ENCODE results near the gene IPMK. TPM values are rescaled to one million over a fixed set of nuclear protein-coding genes. Genes with fewer than 3 reads are reported as not detected.
"Not testable (repeated sequence)": the region's sequence is repeated elsewhere in the genome, so short reads cannot be mapped to it uniquely, and the experiment has no call there.

Gene IPMK
- total and polyA plus RNA-seq, 4 donors = 0.87 to 8.1 (median 3.7) TPM

- H3K9me3 ChIP-seq (ENCODE audit: control insufficient read depth, low read length) = no peaks in the 10 kb centered on the region
- no peaks in the 10 kb centered on the region for H3K4me1 ChIP-seq (ENCODE audit: control insufficient read depth in 1 of 2, insufficient read depth in 2 of 2, low read length in 2 of 2)
- no peaks in the 10 kb centered on the region for H3K36me3 ChIP-seq (ENCODE audit: control insufficient read depth in 1 of 2, insufficient read depth in 2 of 2, low read length in 1 of 2)
- DNase-seq (no peak), ATAC-seq (ENCODE audit: low FRiP score) (no peak)
- intact Hi-C loops (cut with DNase I) = no loop called here
- H3K27me3 ChIP-seq (ENCODE audit: control insufficient read depth in 1 of 2, insufficient read depth in 2 of 2, low read length in 1 of 2) = no peaks in the 10 kb centered on the region
- no peak overlapping the region for H3K4me3 ChIP-seq (ENCODE audit: low read length in 2 of 2)
- no peak overlapping the region for H3K27ac ChIP-seq (ENCODE audit: low read depth in 1 of 2, low read length in 2 of 2)
Measured at GRCh38 chr10:58260334-58260733, 7.4 kb downstream of the IPMK start.

- H3K9me3 ChIP-seq (ENCODE audit: control insufficient read depth, low read length) = peaks cover 3% of the 10 kb centered on the region
- H3K4me1 ChIP-seq (ENCODE audit: control insufficient read depth in 1 of 2, insufficient read depth in 2 of 2, low read length in 2 of 2) = no peaks in the 10 kb centered on the region
- 61 to 63% methylated on average over 4 of the region's 4 CpGs for WGBS, 2 donors
- no peak overlapping the region for H3K4me3 ChIP-seq (ENCODE audit: low read length in 2 of 2)
- DNase-seq (no peak), ATAC-seq (ENCODE audit: low FRiP score) (no peak)
- no peaks in the 10 kb centered on the region for H3K27me3 ChIP-seq (ENCODE audit: control insufficient read depth in 1 of 2, insufficient read depth in 2 of 2, low read length in 1 of 2)
- no peak overlapping the region for H3K27ac ChIP-seq (ENCODE audit: low read depth in 1 of 2, low read length in 2 of 2)
- H3K36me3 ChIP-seq (ENCODE audit: control insufficient read depth in 1 of 2, insufficient read depth in 2 of 2, low read length in 1 of 2) = no peaks in the 10 kb centered on the region
- intact Hi-C loops (cut with DNase I) = no loop called here
Measured at GRCh38 chr10:58258977-58259692, 8.6 kb downstream of the IPMK start.

GRCh38 chr10:58256013-58256780 is 11.5 kb downstream of the IPMK start:
- ATAC-seq (ENCODE audit: low FRiP score); H3K9me3 ChIP-seq (ENCODE audit: control insufficient read depth, low read length); H3K4me1 ChIP-seq (ENCODE audit: control insufficient read depth in 1 of 2, insufficient read depth in 2 of 2, low read length in 2 of 2); H3K27ac ChIP-seq (ENCODE audit: low read depth in 1 of 2, low read length in 2 of 2); H3K27me3 ChIP-seq (ENCODE audit: control insufficient read depth in 1 of 2, insufficient read depth in 2 of 2, low read length in 1 of 2); H3K4me3 ChIP-seq (ENCODE audit: low read length in 2 of 2); H3K36me3 ChIP-seq (ENCODE audit: control insufficient read depth in 1 of 2, insufficient read depth in 2 of 2, low read length in 1 of 2); DNase-seq; intact Hi-C loops (cut with DNase I): not testable (repeated sequence)
- WGBS, 2 donors = 87 to 92% methylated on average over 7 of the region's 7 CpGs

DNA sequence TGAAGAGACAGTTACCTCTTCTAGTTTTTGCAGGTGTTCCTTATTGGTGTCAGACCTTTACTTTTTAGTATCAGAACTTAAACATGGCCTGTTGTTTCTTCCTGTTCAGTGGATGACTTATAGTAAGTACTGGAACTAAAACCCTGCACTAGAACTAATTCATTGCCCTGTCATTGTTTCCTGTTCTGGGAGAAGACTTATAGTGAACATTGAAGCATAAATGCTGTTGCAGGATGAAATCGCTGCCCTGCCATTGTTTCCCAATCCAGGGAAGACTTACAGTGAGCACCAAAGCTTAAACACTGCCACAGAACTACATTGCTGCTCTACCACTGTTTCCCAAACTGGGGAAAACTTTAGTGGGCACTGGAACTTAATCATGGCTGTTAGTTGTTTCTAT is 13.1 kb downstream of the IPMK start:
- Histone ChIP-seq H3K4me1 (ENCODE audit: control insufficient read depth in 1 of 2, insufficient read depth in 2 of 2, low read length in 2 of 2) (no peaks in the 10 kb centered on the region), H3K4me3 (ENCODE audit: low read length in 2 of 2) (no peak overlapping the region)

DNA sequence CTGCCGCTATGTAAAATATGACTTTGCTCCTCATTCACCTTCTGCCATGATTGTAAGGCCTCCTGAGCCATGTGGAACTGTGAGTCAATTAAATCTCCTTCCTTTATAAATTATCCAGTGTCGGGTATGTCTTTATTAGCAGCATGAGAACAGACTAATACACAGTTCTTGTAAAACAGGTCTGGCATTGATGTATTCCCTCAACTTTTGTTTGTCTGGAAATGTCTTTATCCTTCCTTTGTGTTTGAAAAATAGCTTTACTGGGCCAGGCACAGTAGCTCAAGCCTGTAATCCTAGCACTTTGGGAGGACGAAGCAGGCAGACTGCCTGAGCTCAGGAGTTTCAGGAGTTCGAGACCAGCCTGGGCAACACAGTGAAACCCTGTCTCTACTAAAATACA is 14.5 kb downstream of the IPMK start:
- Histone ChIP-seq H3K36me3 (ENCODE audit: control insufficient read depth in 1 of 2, insufficient read depth in 2 of 2, low read length in 1 of 2) (no peaks in the 10 kb centered on the region), H3K4me3 (ENCODE audit: low read length in 2 of 2) (no peak overlapping the region), H3K9me3 (ENCODE audit: control insufficient read depth, low read length) (peaks cover 3% of the 10 kb centered on the region), H3K27ac (ENCODE audit: low read depth in 1 of 2, low read length in 2 of 2) (no peak overlapping the region), H3K4me1 (ENCODE audit: control insufficient read depth in 1 of 2, insufficient read depth in 2 of 2, low read length in 2 of 2) (no peaks in the 10 kb centered on the region), H3K27me3 (ENCODE audit: control insufficient read depth in 1 of 2, insufficient read depth in 2 of 2, low read length in 1 of 2) (no peaks in the 10 kb centered on the region)
- ATAC-seq (ENCODE audit: low FRiP score) (no peak), DNase-seq (no peak)
- intact Hi-C loops (cut with DNase I) = no loop called here
- WGBS, 2 donors = 87 to 99% methylated on average over 4 of the region's 4 CpGs

More for the DNA sequence above, 13.1 kb downstream of the IPMK start:
- 40 to 96% methylated on average over 1 of the region's 1 CpG for WGBS, 2 donors
- Histone ChIP-seq H3K36me3 (ENCODE audit: control insufficient read depth in 1 of 2, insufficient read depth in 2 of 2, low read length in 1 of 2) (no peaks in the 10 kb centered on the region), H3K27me3 (ENCODE audit: control insufficient read depth in 1 of 2, insufficient read depth in 2 of 2, low read length in 1 of 2) (no peaks in the 10 kb centered on the region), H3K9me3 (ENCODE audit: control insufficient read depth, low read length) (peaks cover 3% of the 10 kb centered on the region), H3K27ac (ENCODE audit: low read depth in 1 of 2, low read length in 2 of 2) (no peak overlapping the region)
- intact Hi-C loops (cut with DNase I) = no loop called here
- DNase-seq = no peak
- no peak for ATAC-seq (ENCODE audit: low FRiP score)

GRCh38 chr10:58244666-58245065 is 23.0 kb downstream of the IPMK start:
- 91 to 97% methylated on average over 3 of the region's 3 CpGs for WGBS, 2 donors
- H3K36me3 ChIP-seq (ENCODE audit: control insufficient read depth in 1 of 2, insufficient read depth in 2 of 2, low read length in 1 of 2); H3K27ac ChIP-seq (ENCODE audit: low read depth in 1 of 2, low read length in 2 of 2); H3K4me3 ChIP-seq (ENCODE audit: low read length in 2 of 2); ATAC-seq (ENCODE audit: low FRiP score); H3K4me1 ChIP-seq (ENCODE audit: control insufficient read depth in 1 of 2, insufficient read depth in 2 of 2, low read length in 2 of 2); H3K27me3 ChIP-seq (ENCODE audit: control insufficient read depth in 1 of 2, insufficient read depth in 2 of 2, low read length in 1 of 2); DNase-seq; H3K9me3 ChIP-seq (ENCODE audit: control insufficient read depth, low read length); intact Hi-C loops (cut with DNase I): not testable (repeated sequence)

- H3K27me3 ChIP-seq (ENCODE audit: control insufficient read depth in 1 of 2, insufficient read depth in 2 of 2, low read length in 1 of 2); intact Hi-C loops (cut with DNase I); H3K27ac ChIP-seq (ENCODE audit: low read depth in 1 of 2, low read length in 2 of 2); DNase-seq; ATAC-seq (ENCODE audit: low FRiP score); H3K4me3 ChIP-seq (ENCODE audit: low read length in 2 of 2); H3K36me3 ChIP-seq (ENCODE audit: control insufficient read depth in 1 of 2, insufficient read depth in 2 of 2, low read length in 1 of 2); H3K9me3 ChIP-seq (ENCODE audit: control insufficient read depth, low read length); H3K4me1 ChIP-seq (ENCODE audit: control insufficient read depth in 1 of 2, insufficient read depth in 2 of 2, low read length in 2 of 2): not testable (repeated sequence)
- WGBS, 2 donors = 95% methylated on average over 14 to 28 of the region's 28 CpGs
Measured at GRCh38 chr10:58244242-58244641, 23.5 kb downstream of the IPMK start.

DNA sequence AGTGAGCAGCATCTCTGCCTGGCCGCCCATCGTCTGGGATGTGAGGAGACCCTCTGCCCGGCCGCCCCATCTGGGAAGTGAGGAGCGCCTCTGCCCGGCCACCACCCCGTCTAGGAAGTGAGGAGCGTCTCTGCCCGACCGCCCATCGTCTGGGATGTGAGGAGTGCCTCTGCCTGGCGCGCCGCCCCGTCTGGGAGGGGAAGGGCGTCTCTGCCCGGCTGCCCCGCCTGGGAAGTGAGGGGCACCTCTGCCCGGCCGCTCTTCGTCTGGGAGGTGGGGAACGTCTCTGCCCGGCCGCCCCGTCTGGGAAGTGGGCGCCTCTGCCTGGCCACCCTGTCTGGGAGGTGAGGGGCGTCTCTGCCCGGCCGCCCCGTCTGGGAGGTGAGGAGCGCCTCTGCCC is 23.9 kb downstream of the IPMK start:
- H3K27me3 ChIP-seq (ENCODE audit: control insufficient read depth in 1 of 2, insufficient read depth in 2 of 2, low read length in 1 of 2); H3K9me3 ChIP-seq (ENCODE audit: control insufficient read depth, low read length); H3K4me1 ChIP-seq (ENCODE audit: control insufficient read depth in 1 of 2, insufficient read depth in 2 of 2, low read length in 2 of 2); H3K27ac ChIP-seq (ENCODE audit: low read depth in 1 of 2, low read length in 2 of 2); ATAC-seq (ENCODE audit: low FRiP score); intact Hi-C loops (cut with DNase I); DNase-seq; H3K4me3 ChIP-seq (ENCODE audit: low read length in 2 of 2); H3K36me3 ChIP-seq (ENCODE audit: control insufficient read depth in 1 of 2, insufficient read depth in 2 of 2, low read length in 1 of 2): not testable (repeated sequence)
- WGBS, 2 donors = 94 to 96% methylated on average over 29 to 31 of the region's 31 CpGs

GRCh38 chr10:58243269-58243668 is 24.4 kb downstream of the IPMK start:
- ATAC-seq (ENCODE audit: low FRiP score) (no peak), DNase-seq (no peak)
- WGBS, 2 donors = 97% methylated on average over 16 to 18 of the region's 18 CpGs
- H3K27ac ChIP-seq (ENCODE audit: low read depth in 1 of 2, low read length in 2 of 2) = no peak overlapping the region
- H3K4me1 ChIP-seq (ENCODE audit: control insufficient read depth in 1 of 2, insufficient read depth in 2 of 2, low read length in 2 of 2) = no peaks in the 10 kb centered on the region
- no peaks in the 10 kb centered on the region for H3K9me3 ChIP-seq (ENCODE audit: control insufficient read depth, low read length)
- H3K36me3 ChIP-seq (ENCODE audit: control insufficient read depth in 1 of 2, insufficient read depth in 2 of 2, low read length in 1 of 2) = no peaks in the 10 kb centered on the region
- no peak overlapping the region for H3K4me3 ChIP-seq (ENCODE audit: low read length in 2 of 2)
- no peaks in the 10 kb centered on the region for H3K27me3 ChIP-seq (ENCODE audit: control insufficient read depth in 1 of 2, insufficient read depth in 2 of 2, low read length in 1 of 2)
- intact Hi-C loops (cut with DNase I) = no loop called here

All from aorta (tissue), 5 donors.